GM19240 (cell line): ENCODE measurements around the gene NLGN3.

Experiments
- DNase-seq: peaks from one replicate; pipeline ENCODE4 v3.0.0; 2011; ENCODE audit warnings: low spot score; ENCODE audit not compliant: insufficient read length

Gene NLGN3

GRCh38 chrX:71212536-71212935 lies 67.9 kb downstream of the NLGN3 start:
- no peak for DNase-seq

GRCh38 chrX:71214152-71214551 lies 69.5 kb downstream of the NLGN3 start:
- no peak for DNase-seq

- no peak for DNase-seq
These were observed 70.1 kb downstream of the NLGN3 start for GRCh38 chrX:71214604-71215337.

DNA sequence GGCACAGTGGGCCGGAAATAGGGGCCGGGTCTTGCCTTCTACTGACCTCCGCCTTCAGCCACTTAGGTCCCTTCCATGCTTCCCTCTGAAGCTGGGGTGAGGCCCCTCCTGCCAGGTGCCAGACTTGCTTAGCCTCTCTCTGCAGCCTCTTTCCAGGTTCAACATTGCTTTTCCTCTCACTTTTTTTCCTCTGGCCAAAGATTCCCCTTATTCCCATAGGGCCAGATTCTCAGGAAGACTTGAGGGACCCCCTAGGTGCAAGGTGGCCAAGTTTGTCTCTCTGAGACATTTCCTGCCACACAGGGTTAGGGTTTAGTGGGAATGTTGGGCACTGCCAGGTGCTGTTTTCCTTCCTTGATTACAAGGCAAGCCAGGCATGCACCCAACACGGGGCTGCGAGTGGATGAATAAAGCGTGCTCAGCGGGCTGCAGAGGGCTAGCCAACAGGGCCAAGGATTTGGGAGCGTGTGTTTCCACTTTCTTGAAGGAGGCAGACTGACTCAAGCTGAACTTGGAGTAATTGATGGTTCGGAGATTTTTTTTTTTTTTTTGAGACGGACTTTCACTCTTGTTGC lies 70.8 kb downstream of the NLGN3 start:
- no peak for DNase-seq

GRCh38 chrX:71216485-71216884 lies 71.8 kb downstream of the NLGN3 start:
- no peak for DNase-seq

DNA sequence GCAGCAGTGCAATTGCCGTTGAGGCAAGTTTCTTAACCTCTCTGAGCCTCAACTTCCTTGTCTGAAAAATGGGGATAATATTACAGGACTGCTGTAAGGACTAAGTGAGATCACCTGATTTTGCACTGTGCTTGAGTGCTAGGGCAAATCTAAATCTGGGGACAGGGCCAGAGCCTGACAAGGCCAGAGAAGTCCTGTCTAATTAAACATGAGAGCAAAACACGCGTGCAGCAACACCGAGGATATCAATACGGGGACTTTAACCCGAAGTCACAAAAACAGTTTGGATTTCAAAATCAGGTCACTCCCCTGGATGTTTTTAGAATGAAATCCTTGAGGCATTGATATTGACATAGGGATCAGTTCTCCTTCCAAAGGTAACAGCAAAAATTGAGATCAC lies 72.7 kb downstream of the NLGN3 start:
- DNase-seq = no peak
